GM12872 (cell line): ENCODE data around the gene CRIM1.

ENCODE experiments used
- TF ChIP-seq, protein P1 (sequence below): IDR thresholded peaks from 3 replicates; pipeline ENCODE4 v1.5.1; 2011; ENCODE audit warnings: low read depth, mild to moderate bottlenecking, low read length, moderate library complexity; ENCODE audit not compliant: insufficient read depth

Gene CRIM1

DNA sequence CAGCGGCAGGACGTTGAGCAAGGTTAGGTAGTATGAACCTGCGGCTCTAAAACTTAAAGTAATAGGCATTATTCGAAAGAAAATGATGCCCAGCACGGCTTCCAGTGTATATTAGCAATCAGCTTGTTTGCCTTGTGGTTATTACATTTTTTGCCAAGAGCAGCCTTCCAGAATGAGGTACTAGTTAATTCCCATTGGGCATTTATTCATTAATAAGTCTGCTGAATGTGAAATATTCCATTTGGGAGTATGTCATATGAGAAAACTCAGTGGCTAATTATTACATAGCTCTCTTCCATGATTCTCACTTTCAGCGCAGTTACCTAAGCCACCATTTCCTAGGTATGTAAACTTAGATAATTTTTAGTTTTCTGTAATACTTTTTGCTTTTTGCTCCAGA, 12.9 kb downstream of the CRIM1 start:
- TF ChIP-seq, protein P1, sequence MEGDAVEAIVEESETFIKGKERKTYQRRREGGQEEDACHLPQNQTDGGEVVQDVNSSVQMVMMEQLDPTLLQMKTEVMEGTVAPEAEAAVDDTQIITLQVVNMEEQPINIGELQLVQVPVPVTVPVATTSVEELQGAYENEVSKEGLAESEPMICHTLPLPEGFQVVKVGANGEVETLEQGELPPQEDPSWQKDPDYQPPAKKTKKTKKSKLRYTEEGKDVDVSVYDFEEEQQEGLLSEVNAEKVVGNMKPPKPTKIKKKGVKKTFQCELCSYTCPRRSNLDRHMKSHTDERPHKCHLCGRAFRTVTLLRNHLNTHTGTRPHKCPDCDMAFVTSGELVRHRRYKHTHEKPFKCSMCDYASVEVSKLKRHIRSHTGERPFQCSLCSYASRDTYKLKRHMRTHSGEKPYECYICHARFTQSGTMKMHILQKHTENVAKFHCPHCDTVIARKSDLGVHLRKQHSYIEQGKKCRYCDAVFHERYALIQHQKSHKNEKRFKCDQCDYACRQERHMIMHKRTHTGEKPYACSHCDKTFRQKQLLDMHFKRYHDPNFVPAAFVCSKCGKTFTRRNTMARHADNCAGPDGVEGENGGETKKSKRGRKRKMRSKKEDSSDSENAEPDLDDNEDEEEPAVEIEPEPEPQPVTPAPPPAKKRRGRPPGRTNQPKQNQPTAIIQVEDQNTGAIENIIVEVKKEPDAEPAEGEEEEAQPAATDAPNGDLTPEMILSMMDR: no peak

DNA sequence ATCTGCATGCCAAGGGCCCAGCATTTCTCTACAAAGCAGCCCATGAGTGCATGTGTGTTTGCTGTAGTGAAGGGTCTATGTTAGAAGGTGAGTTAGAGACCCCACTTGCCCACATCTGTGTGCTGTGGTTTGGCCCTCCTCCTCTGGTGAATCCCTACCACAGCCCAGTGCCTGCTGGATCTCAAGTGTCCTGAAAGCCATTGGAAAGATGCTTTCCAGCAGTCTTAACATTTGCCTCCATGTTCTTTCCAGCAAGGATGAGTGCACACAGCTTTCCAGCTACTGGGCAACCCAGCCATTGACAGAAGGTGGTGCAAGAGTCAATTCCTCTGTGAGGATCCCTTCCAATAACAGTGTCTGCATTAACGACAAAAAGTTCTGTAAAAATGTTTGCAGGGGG, 13.6 kb downstream of the CRIM1 start:
- TF ChIP-seq, protein P1: no peak

GRCh38 chr2:36369716-36370115, 14.1 kb downstream of the CRIM1 start:
- TF ChIP-seq, protein P1: no peak

GRCh38 chr2:36370281-36370680, 14.7 kb downstream of the CRIM1 start:
- TF ChIP-seq, protein P1: no peak

DNA sequence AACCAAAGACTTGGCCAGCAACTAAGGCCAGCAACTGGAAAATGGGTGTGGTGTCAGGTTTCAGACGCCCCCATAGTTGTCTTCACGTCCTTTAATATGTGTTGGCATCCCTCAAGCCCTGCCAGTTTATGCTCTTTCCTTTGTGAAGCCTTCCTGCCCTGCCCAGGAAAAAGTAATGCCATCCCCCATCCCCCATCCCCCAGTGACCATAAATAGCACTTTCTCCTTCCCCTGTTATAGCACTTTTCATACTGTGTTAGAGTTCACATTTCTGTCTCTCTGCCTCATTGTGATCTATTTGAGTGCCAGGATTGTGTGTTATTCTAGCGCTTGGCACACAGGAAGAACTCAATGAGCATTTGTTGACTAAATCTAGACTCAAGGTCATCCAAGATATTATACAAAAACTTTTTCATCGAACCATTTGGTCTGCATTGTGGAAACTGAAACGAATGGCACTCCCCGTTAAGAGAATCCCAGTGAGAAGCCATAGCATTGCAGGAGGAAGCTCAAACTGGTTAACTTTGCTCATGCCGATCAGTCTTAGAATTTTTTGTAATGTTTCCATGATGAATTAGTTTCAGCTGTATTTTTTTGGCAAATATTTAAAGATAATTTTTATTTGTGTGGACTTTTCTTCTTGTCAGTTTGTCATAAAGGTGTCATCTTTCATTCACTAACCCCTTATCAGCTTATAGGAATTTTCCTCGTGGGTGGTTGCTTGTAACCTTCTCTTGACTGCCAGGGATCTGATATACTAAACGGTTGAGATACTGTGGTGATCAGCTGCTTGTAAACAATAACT, 15.7 kb downstream of the CRIM1 start:
- TF ChIP-seq, protein P1: no peak

GRCh38 chr2:36371928-36372391, 16.4 kb downstream of the CRIM1 start:
- TF ChIP-seq, protein P1: no peak

GRCh38 chr2:36373149-36373926, 17.8 kb downstream of the CRIM1 start:
- TF ChIP-seq, protein P1: no peak
